ENCODE results near the gene GPC3.

DNA sequence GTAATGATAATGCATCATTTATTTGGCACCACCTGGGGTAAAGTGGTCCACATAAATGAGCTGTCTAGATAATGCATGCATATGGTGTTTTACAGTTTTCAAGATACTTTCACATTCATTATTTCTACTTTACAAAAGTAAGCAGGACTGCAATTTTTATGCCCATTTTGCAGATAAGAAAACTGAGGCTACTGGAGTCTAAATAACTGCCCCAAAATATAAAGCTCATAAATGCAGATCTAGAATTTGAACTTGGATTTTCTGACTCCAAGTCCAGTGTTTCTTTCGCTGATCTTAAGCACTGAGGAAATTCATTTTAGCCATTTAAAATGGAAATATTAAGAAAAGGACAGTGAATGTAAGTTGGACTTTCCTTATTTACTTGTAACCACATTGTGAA, 36.5 kb downstream of the GPC3 start:
- TF ChIP-seq, protein P1, sequence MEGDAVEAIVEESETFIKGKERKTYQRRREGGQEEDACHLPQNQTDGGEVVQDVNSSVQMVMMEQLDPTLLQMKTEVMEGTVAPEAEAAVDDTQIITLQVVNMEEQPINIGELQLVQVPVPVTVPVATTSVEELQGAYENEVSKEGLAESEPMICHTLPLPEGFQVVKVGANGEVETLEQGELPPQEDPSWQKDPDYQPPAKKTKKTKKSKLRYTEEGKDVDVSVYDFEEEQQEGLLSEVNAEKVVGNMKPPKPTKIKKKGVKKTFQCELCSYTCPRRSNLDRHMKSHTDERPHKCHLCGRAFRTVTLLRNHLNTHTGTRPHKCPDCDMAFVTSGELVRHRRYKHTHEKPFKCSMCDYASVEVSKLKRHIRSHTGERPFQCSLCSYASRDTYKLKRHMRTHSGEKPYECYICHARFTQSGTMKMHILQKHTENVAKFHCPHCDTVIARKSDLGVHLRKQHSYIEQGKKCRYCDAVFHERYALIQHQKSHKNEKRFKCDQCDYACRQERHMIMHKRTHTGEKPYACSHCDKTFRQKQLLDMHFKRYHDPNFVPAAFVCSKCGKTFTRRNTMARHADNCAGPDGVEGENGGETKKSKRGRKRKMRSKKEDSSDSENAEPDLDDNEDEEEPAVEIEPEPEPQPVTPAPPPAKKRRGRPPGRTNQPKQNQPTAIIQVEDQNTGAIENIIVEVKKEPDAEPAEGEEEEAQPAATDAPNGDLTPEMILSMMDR (IDR thresholded peaks at IDR 0.05): no peak
- no peak for TF ChIP-seq POLR2A (IDR thresholded peaks at IDR 0.05)

Measured in thyroid gland (tissue), 4 donors.